SK-N-SH treated with all-trans-retinoic acid at 6 μM for 48 hours (cell line): ENCODE measurements around the gene DNAJC6.

Experiments used
- ATAC-seq: fragments of 200-7000 bp; cut with Tn5 transposase; 3 replicates; pipeline ENCODE4 v1.9.1; 2020; ENCODE audit warnings: mild to moderate bottlenecking, moderate library complexity
- ARNTL ChIP-seq: fragments of 450-650 bp; formaldehyde crosslinking; IDR thresholded peaks from 2 replicates; pipeline ENCODE4 v1.5.0; 2020; ENCODE audit warnings: low read depth, mild to moderate bottlenecking, moderate library complexity, borderline replicate concordance
- BACH2 ChIP-seq: fragments of 250-450 bp; sonication (Bioruptor Pico); IDR thresholded peaks from 2 replicates; pipeline ENCODE4 v1.9.0; 2021; ENCODE audit warnings: mild to moderate bottlenecking, borderline replicate concordance
- CREB5 ChIP-seq: fragments of 250-450 bp; sonication (Bioruptor Pico); IDR thresholded peaks from 2 replicates; pipeline ENCODE4 v1.5.1; 2020; ENCODE audit warnings: low read depth, mild to moderate bottlenecking, moderate library complexity
- CSDC2 ChIP-seq: fragments of 250-450 bp; sonication (Bioruptor Pico); IDR thresholded peaks from 2 replicates; pipeline ENCODE4 v1.5.0; 2020; ENCODE audit warnings: mild to moderate bottlenecking, moderate library complexity
- CSRNP3 ChIP-seq: fragments of 250-450 bp; sonication (Bioruptor Pico); IDR thresholded peaks from 2 replicates; pipeline ENCODE4 v1.5.1; 2021; ENCODE audit warnings: mild to moderate bottlenecking, moderate library complexity
- ESRRG ChIP-seq: fragments of 250-450 bp; sonication (Bioruptor Pico); IDR thresholded peaks from 2 replicates; pipeline ENCODE4 v1.6.1; 2021; ENCODE audit warnings: mild to moderate bottlenecking
- GLIS3 ChIP-seq: fragments of 250-450 bp; sonication (Bioruptor Pico); IDR thresholded peaks from 2 replicates; pipeline ENCODE4 v1.5.0; 2020; ENCODE audit warnings: mild to moderate bottlenecking, moderate library complexity
- ISL1 ChIP-seq: fragments of 250-450 bp; sonication (Bioruptor Pico); IDR thresholded peaks from 2 replicates; pipeline ENCODE4 v2.1.2; 2022; ENCODE audit warnings: mild to moderate bottlenecking, moderate library complexity
- PATZ1 ChIP-seq: fragments of 250-450 bp; sonication (Bioruptor Pico); IDR thresholded peaks from 2 replicates; pipeline ENCODE4 v1.8.0; 2020; ENCODE audit warnings: mild to moderate bottlenecking, moderate library complexity, borderline replicate concordance
- POU6F1 ChIP-seq: fragments of 250-450 bp; sonication (Bioruptor Pico); IDR thresholded peaks from 2 replicates; pipeline ENCODE4 v1.8.0; 2021; ENCODE audit warnings: low read depth, mild to moderate bottlenecking, moderate library complexity, borderline replicate concordance
- RARB ChIP-seq: fragments of 250-450 bp; sonication (Bioruptor Pico); IDR thresholded peaks from 2 replicates; pipeline ENCODE4 v1.8.0; 2021; ENCODE audit warnings: mild to moderate bottlenecking, moderate library complexity
- SNAI2 ChIP-seq: fragments of 250-450 bp; sonication (Bioruptor Pico); IDR thresholded peaks from 2 replicates; pipeline ENCODE4 v1.5.0; 2020; ENCODE audit warnings: mild to moderate bottlenecking, moderate library complexity
- TCF4 ChIP-seq: fragments of 250-450 bp; sonication (Bioruptor Pico); IDR thresholded peaks from 2 replicates; pipeline ENCODE4 v1.8.0; 2021; ENCODE audit warnings: mild to moderate bottlenecking, moderate library complexity, borderline replicate concordance
- TOX ChIP-seq: fragments of 250-450 bp; sonication (Bioruptor Pico); IDR thresholded peaks from 2 replicates; pipeline ENCODE4 v1.8.0; 2021; ENCODE audit warnings: mild to moderate bottlenecking, moderate library complexity, borderline replicate concordance
- ZC3H10 ChIP-seq: fragments of 250-450 bp; sonication (Bioruptor Pico); IDR thresholded peaks from 2 replicates; pipeline ENCODE4 v1.5.1; 2021; ENCODE audit warnings: mild to moderate bottlenecking, moderate library complexity
- ZFP3 ChIP-seq: fragments of 250-450 bp; sonication (Bioruptor Pico); IDR thresholded peaks from 2 replicates; pipeline ENCODE4 v1.5.0; 2020; ENCODE audit warnings: mild to moderate bottlenecking, moderate library complexity
- ZFP30 ChIP-seq: fragments of 450-650 bp; formaldehyde crosslinking; IDR thresholded peaks from 2 replicates; pipeline ENCODE4 v1.5.0; 2022; ENCODE audit warnings: mild to moderate bottlenecking, moderate library complexity
- ZNF565 ChIP-seq: fragments of 450-650 bp; formaldehyde crosslinking; conservative IDR thresholded peaks from 2 replicates; pipeline ENCODE4 v1.5.0; 2020; ENCODE audit warnings: low read depth, mild to moderate bottlenecking, moderate library complexity
- ZNF70 ChIP-seq: fragments of 450-650 bp; formaldehyde crosslinking; IDR thresholded peaks from 2 replicates; pipeline ENCODE4 v1.5.0; 2020; ENCODE audit warnings: mild to moderate bottlenecking, moderate library complexity
- ZNF8 ChIP-seq: fragments of 450-650 bp; formaldehyde crosslinking; IDR thresholded peaks from 2 replicates; pipeline ENCODE4 v1.5.0; 2020; ENCODE audit warnings: mild to moderate bottlenecking, moderate library complexity

The DNAJC6 gene

GRCh38 chr1:65276197-65276939, 33.0 kb upstream of the DNAJC6 start:
- ATAC-seq = no peak
- TF ChIP-seq CSRNP3 (CRISPR knock-in tag) (no peak), CREB5 (no peak), ZNF70 (CRISPR knock-in tag) (no peak), TOX (CRISPR knock-in tag) (no peak), ISL1 (CRISPR knock-in tag) (no peak)

- no peak for ATAC-seq
- TF ChIP-seq SNAI2 (CRISPR knock-in tag) (no peak), ESRRG (CRISPR knock-in tag) (no peak), ZC3H10 (no peak), RARB (CRISPR knock-in tag) (no peak), POU6F1 (no peak), ARNTL (CRISPR knock-in tag) (no peak), PATZ1 (CRISPR knock-in tag) (no peak), GLIS3 (CRISPR knock-in tag) (no peak), TCF4 (no peak), ISL1 (CRISPR knock-in tag) (no peak), ZFP3 (CRISPR knock-in tag) (no peak), ZFP30 (CRISPR knock-in tag) (no peak), ZNF565 (CRISPR knock-in tag) (no peak), CREB5 (no peak), CSDC2 (CRISPR knock-in tag) (no peak), CSRNP3 (CRISPR knock-in tag) (no peak), BACH2 (CRISPR knock-in tag) (no peak), TOX (CRISPR knock-in tag) (no peak), ZNF8 (CRISPR knock-in tag) (no peak)
Observed at GRCh38 chr1:65277605-65278347, 31.6 kb upstream of the DNAJC6 start.
